Breast epithelium (tissue), 4 donors: Measurements from ENCODE around the gene SRRM5. TPM values are rescaled to one million over a fixed set of nuclear protein-coding genes. Genes with fewer than 3 reads are reported as not detected.
"Not testable (repeated sequence)": the region's sequence is repeated elsewhere in the genome, so short reads cannot be mapped to it uniquely, and the experiment has no call there.

Source experiments
- DNase-seq, 2 donors: peaks; one replicate each; pipeline ENCODE4 v3.0.0-alpha.2; 2019; ENCODE audit warnings: low spot score in 2 of 2
- H3K27ac ChIP-seq, 2 donors: fragments of 200-600 bp; sonication (generic) in 1 of 2; one replicate each; pipeline ENCODE4 v1.5.1; 2016 to 2019; ENCODE audit warnings: mild to moderate bottlenecking in 1 of 2
- H3K27me3 ChIP-seq, 2 donors: fragments of 200-600 bp; sonication (generic) in 1 of 2; one replicate each; pipeline versions ENCODE4 v1.5.1 to v1.6.0; 2017 to 2019; ENCODE audit warnings: control low read depth in 1 of 2, mild to moderate bottlenecking in 1 of 2
- H3K36me3 ChIP-seq: fragments of 200-600 bp; one replicate; pipeline ENCODE4 v1.5.1; 2019
- H3K4me1 ChIP-seq, 2 donors: fragments of 200-600 bp; sonication (generic); one replicate each; pipeline ENCODE4 v1.5.1; 2016 to 2019; ENCODE audit warnings: control low read depth in 1 of 2
- H3K4me3 ChIP-seq, 3 donors: fragments of 200-600 bp; sonication (generic); 1 replicate in 2 of 3; 2 replicates in 1 of 3; pipeline ENCODE4 v1.5.1; 2016 to 2019; ENCODE audit warnings: mild to moderate bottlenecking in 3 of 3, moderate library complexity in 2 of 3
- H3K9me3 ChIP-seq, 2 donors: fragments of 200-600 bp; sonication (generic) in 1 of 2; one replicate each; pipeline ENCODE4 v1.5.1; 2016 to 2019; ENCODE audit warnings: control low read depth in 1 of 2
- POLR2A ChIP-seq: fragments of 450-650 bp; IDR thresholded peaks from one replicate; pipeline ENCODE4 v1.6.1; 2016; ENCODE audit warnings: antibody characterized with exemption, mild to moderate bottlenecking, moderate library complexity
- POLR2AphosphoS5 ChIP-seq, 3 donors: sonication (generic); formaldehyde crosslinking; IDR thresholded peaks; one replicate each; pipeline ENCODE4 v1.6.1; 2017; ENCODE audit warnings: antibody characterized with exemption in 3 of 3
- intact Hi-C: fragments of 100-400 bp; cut with DNase I; formaldehyde crosslinking; loops from one replicate; pipeline ENCODE4 v1.15.1; 2023; ENCODE audit warnings: low total_unique reads
- total RNA-seq, 3 donors: library from RNA; depleted of rRNA; stranded (reverse); fragments of >200 nt; gene quantifications; one replicate each; pipeline ENCODE4 v1.1.0, GENCODE V29; 2016
- TF ChIP-seq, protein P1 (sequence below), 3 donors: fragments of 450-650 bp; IDR thresholded peaks; one replicate each; pipeline ENCODE4 v1.5.1; 2016 to 2017; ENCODE audit warnings: antibody characterized with exemption in 3 of 3, mild to moderate bottlenecking in 3 of 3, moderate library complexity in 3 of 3

The SRRM5 gene
- total RNA-seq, 3 donors from 2014 or later, result 0.32 to 1.6 (median 0.33) TPM

DNA sequence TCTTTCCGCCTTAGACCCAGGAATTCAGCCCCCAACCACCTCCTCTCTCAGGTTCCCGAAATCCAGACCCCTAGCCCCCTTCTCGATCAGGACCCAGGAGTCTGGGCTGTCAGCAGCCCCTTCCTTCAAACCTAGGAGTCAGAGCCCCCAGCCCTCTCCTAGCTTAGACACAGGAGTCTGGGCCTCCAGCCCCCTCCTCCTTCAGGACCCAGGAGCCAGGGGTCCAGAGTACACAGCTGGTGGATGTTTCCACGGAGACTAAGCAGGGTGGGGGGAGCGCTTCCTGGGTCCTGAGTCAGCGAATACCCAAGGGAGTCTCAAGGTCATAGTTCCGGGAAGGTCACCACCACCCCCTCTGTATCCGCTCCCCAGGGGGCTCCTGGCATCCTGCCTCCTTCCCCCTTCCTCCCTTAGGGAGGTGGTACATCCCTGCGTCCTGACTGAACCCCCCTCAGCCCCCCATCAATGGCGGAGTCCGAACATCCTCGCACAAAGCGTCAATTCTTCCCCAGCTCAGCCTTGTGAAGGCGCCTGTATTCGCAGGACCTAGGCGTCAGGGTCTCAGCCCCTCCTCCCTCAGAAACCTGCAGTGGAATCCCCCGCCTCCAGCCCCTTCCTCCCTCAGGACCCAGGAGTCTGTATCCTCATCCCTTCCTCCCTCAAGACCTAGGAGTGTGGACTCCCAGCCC is 23.1 kb downstream of the SRRM5 start:
- H3K9me3 ChIP-seq, result no peaks in the 10 kb centered on the region
- no peaks in the 10 kb centered on the region for H3K27me3 ChIP-seq
- peak overlapping the region; percentile 86 to 89 for H3K27ac ChIP-seq
- no peak for TF ChIP-seq POLR2A
- TF ChIP-seq POLR2AphosphoS5 (IDR thresholded peaks at IDR 0.05), result no peak
- TF ChIP-seq, protein P1, sequence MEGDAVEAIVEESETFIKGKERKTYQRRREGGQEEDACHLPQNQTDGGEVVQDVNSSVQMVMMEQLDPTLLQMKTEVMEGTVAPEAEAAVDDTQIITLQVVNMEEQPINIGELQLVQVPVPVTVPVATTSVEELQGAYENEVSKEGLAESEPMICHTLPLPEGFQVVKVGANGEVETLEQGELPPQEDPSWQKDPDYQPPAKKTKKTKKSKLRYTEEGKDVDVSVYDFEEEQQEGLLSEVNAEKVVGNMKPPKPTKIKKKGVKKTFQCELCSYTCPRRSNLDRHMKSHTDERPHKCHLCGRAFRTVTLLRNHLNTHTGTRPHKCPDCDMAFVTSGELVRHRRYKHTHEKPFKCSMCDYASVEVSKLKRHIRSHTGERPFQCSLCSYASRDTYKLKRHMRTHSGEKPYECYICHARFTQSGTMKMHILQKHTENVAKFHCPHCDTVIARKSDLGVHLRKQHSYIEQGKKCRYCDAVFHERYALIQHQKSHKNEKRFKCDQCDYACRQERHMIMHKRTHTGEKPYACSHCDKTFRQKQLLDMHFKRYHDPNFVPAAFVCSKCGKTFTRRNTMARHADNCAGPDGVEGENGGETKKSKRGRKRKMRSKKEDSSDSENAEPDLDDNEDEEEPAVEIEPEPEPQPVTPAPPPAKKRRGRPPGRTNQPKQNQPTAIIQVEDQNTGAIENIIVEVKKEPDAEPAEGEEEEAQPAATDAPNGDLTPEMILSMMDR (IDR thresholded peaks at IDR 0.05), result no peak
- DNase-seq, result peak in 1 of 2 donors; percentile 21
- H3K36me3 ChIP-seq, result no peaks in the 10 kb centered on the region
- H3K4me1 ChIP-seq, result no peaks in the 10 kb centered on the region
- H3K4me3 ChIP-seq, result peak overlapping the region in 2 of 3 donors; percentile 48 to 58
- intact Hi-C loops, result no loop called here

DNA sequence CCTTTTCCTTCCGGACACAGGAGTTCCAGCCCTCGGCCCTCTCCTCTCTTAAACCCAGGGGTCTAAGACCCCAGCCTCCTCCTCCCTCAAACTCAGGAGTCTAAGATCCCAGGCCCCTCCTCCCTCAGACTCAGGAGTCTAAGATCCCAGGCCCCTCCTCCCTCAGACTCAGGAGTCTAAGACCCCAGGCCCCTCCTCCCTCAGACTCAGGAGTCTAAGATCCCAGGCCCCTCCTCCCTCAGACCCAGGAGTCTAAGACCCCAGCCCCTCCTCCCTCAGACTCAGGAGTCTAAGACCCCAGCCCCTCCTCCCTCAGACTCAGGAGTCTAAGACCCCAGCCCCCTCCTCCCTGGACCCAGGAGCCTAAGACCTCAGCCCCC is 23.7 kb downstream of the SRRM5 start:
- Histone ChIP-seq H3K27ac (peak overlapping the region; percentile 86 to 89), H3K4me3 (peak overlapping the region in 2 of 3 donors; percentile 48 to 58)
- H3K27me3 ChIP-seq, DNase-seq, H3K36me3 ChIP-seq, H3K4me1 ChIP-seq, intact Hi-C loops, H3K9me3 ChIP-seq: not testable (repeated sequence)

DNA sequence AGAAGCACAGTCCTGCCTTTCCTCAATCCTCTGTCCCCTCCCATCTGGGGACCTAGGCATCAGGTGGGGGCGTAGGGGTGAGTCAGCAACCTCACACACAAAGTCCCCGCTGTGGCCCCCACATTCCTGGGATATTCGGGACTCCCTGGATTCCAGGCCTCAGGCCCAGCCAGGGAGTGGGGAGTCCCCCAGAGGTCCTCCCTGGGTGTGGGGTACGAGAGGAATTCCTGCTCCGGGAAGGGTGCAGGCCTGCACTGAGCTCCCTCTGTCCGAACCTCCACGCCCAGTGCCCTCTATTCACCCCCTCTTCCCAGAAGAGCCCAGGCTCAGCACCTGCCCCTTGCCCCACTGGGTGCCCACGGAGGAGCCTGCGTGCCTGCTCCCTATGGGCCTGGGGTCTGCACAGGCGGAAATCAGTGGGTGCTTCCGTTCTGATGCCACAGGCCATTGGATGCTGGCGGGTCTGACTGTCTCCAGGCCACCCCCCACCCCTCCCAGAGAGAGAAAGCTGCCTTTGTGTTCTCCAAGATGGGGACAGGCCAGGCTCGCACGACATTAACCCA is 24.3 kb downstream of the SRRM5 start:
- intact Hi-C loops, result no loop called here
- Histone ChIP-seq H3K4me3 (no peak overlapping the region), H3K9me3 (no peaks in the 10 kb centered on the region), H3K27me3 (no peaks in the 10 kb centered on the region), H3K36me3 (no peaks in the 10 kb centered on the region), H3K27ac (peak overlapping the region; percentile 86 to 89), H3K4me1 (no peaks in the 10 kb centered on the region)
- TF ChIP-seq, protein P1 (IDR thresholded peaks at IDR 0.05), result no peak
- TF ChIP-seq POLR2AphosphoS5 (IDR thresholded peaks at IDR 0.05), result no peak
- TF ChIP-seq POLR2A, result no peak
- peak in 1 of 2 donors; percentile 55 for DNase-seq

DNA sequence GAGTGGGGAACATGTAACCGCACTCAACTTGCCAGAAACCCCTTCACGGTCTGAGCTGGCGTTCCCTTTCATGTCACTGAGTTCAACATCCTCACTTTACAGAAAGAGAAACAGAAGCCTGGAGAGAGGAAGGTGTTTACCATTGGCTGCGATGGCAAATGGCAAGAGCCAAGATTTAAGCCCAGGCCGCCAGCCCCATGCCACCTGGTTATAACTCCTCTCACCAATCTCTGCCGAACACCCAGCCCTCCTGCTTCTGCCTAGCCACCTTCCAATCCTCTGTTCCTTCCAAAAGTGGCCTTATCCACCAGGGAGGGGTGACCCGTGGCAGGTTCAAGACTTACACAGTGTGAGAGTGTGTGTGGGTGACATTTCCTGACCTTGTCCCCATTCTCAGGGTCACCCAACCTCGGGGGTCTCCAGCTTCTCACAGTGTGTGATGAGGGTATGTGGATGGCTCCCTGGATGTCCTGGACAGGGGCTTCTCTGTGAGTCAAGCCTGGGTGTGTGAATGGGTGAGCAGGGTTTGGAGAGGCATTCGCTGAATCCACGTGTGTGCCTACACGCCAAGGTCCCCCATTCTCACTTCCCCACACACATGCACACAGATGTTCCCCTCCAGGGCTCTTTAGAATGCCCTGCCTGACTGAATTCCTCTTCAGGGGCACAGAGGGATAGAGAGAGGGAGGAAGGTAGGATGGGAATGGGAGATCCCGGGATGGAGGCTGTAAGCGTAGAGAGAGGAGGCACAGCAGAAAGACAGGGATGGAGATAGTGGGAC is 26.5 kb downstream of the SRRM5 start:
- peak overlapping the region in 2 of 3 donors; percentile 69 to 77 for H3K4me3 ChIP-seq
- no peaks in the 10 kb centered on the region for H3K9me3 ChIP-seq
- no peaks in the 10 kb centered on the region for H3K36me3 ChIP-seq
- H3K27me3 ChIP-seq, result no peaks in the 10 kb centered on the region
- no peak for TF ChIP-seq POLR2AphosphoS5 (IDR thresholded peaks at IDR 0.05)
- no peak for DNase-seq
- H3K4me1 ChIP-seq, result no peaks in the 10 kb centered on the region
- intact Hi-C loops, result no loop called here
- peak overlapping the region in 1 of 2 donors; percentile 66 for H3K27ac ChIP-seq

DNA sequence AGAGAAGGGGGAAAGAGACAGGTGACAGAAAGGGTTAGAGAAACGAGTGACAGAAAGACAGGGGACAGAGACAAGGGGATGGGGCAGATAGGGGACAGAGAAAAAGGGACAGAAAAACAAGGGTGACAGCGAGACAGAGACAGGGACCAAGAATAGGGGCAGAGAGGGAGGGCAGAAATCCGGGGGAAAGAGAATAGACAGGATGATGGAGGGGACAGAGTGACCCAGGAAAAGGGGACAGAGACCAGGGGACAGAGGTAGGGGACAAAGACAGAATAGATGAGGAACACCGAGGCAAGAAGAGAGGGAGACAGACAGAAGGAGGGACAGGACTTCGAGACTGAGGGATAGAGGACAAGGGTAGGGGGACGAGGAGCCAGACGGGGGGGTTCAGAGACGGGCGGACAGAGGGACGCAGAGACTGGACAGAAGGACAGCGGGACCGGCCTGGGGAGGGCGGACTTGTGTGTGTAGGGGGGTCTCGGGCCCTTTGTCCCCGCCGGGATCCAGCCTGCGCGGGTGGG is 27.2 kb downstream of the SRRM5 start:
- Histone ChIP-seq H3K27ac (peak overlapping the region; percentile 66 to 80), H3K9me3 (no peaks in the 10 kb centered on the region), H3K27me3 (no peaks in the 10 kb centered on the region), H3K36me3 (no peaks in the 10 kb centered on the region), H3K4me1 (no peaks in the 10 kb centered on the region), H3K4me3 (peak overlapping the region; percentile 7 to 77 (median 69))
- TF ChIP-seq, protein P1 (IDR thresholded peaks at IDR 0.05), result no peak
- TF ChIP-seq POLR2AphosphoS5 (IDR thresholded peaks at IDR 0.05), result no peak
- no peak for DNase-seq
- intact Hi-C loops, result no loop called here
